ENCODE measurements around the gene USP24.

USP24 gene

GRCh38 chr1:55188909-55189308, 26.3 kb downstream of the USP24 start:
- Histone ChIP-seq H3K27me3 (no peaks in the 10 kb centered on the region), H3K4me1 (ENCODE audit: control insufficient read depth in 1 of 2, insufficient read depth in 1 of 2, low read depth in 1 of 2, low read length in 1 of 2) (no peaks in the 10 kb centered on the region), H3K4me3 (ENCODE audit: low read depth in 1 of 2, low read length in 1 of 2) (no peak overlapping the region), H3K9me3 (no peaks in the 10 kb centered on the region), H3K27ac (no peak overlapping the region), H3K36me3 (no peaks in the 10 kb centered on the region)
- TF ChIP-seq CTCF (IDR thresholded peaks at IDR 0.05): no peak

- H3K36me3 ChIP-seq: no peaks in the 10 kb centered on the region
- no peak overlapping the region for H3K4me3 ChIP-seq (ENCODE audit: low read depth in 1 of 2, low read length in 1 of 2)
- TF ChIP-seq CTCF (IDR thresholded peaks at IDR 0.05): no peak
- no peaks in the 10 kb centered on the region for H3K27me3 ChIP-seq
- no peak overlapping the region for H3K27ac ChIP-seq
- H3K4me1 ChIP-seq (ENCODE audit: control insufficient read depth in 1 of 2, insufficient read depth in 1 of 2, low read depth in 1 of 2, low read length in 1 of 2): no peaks in the 10 kb centered on the region
- no peaks in the 10 kb centered on the region for H3K9me3 ChIP-seq
These were observed 29.3 kb downstream of the USP24 start for GRCh38 chr1:55185832-55186231.

GRCh38 chr1:55184859-55185258, 30.3 kb downstream of the USP24 start:
- no peak for TF ChIP-seq CTCF (IDR thresholded peaks at IDR 0.05)
- H3K27ac ChIP-seq: no peak overlapping the region
- H3K9me3 ChIP-seq: no peaks in the 10 kb centered on the region
- H3K27me3 ChIP-seq: no peaks in the 10 kb centered on the region
- no peaks in the 10 kb centered on the region for H3K4me1 ChIP-seq (ENCODE audit: control insufficient read depth in 1 of 2, insufficient read depth in 1 of 2, low read depth in 1 of 2, low read length in 1 of 2)
- H3K4me3 ChIP-seq (ENCODE audit: low read depth in 1 of 2, low read length in 1 of 2): no peak overlapping the region
- H3K36me3 ChIP-seq: no peaks in the 10 kb centered on the region

GRCh38 chr1:55181666-55182065, 33.5 kb downstream of the USP24 start:
- H3K36me3 ChIP-seq: no peaks in the 10 kb centered on the region
- no peaks in the 10 kb centered on the region for H3K4me1 ChIP-seq (ENCODE audit: control insufficient read depth in 1 of 2, insufficient read depth in 1 of 2, low read depth in 1 of 2, low read length in 1 of 2)
- H3K4me3 ChIP-seq (ENCODE audit: low read depth in 1 of 2, low read length in 1 of 2): no peak overlapping the region
- TF ChIP-seq CTCF (IDR thresholded peaks at IDR 0.05): no peak
- no peak overlapping the region for H3K27ac ChIP-seq
- no peaks in the 10 kb centered on the region for H3K9me3 ChIP-seq
- no peaks in the 10 kb centered on the region for H3K27me3 ChIP-seq

- H3K27me3 ChIP-seq: no peaks in the 10 kb centered on the region
- H3K36me3 ChIP-seq: peaks cover 10% of the 10 kb centered on the region
- no peak overlapping the region for H3K4me3 ChIP-seq (ENCODE audit: low read depth in 1 of 2, low read length in 1 of 2)
- TF ChIP-seq CTCF (IDR thresholded peaks at IDR 0.05): no peak
- H3K9me3 ChIP-seq: no peaks in the 10 kb centered on the region
- H3K27ac ChIP-seq: no peak overlapping the region
- no peaks in the 10 kb centered on the region for H3K4me1 ChIP-seq (ENCODE audit: control insufficient read depth in 1 of 2, insufficient read depth in 1 of 2, low read depth in 1 of 2, low read length in 1 of 2)
These were observed 35.0 kb downstream of the USP24 start for GRCh38 chr1:55180075-55180670.
